CD14-positive monocyte (primary cell): ENCODE measurements around the gene HYDIN. TPM values are rescaled to one million over a fixed set of nuclear protein-coding genes. Genes with fewer than 3 reads are reported as not detected.

ENCODE experiments used
- DNase-seq, 3 donors: peaks; one replicate each; pipeline ENCODE4 v3.0.0-alpha.2; 2011 to 2022
- H2AFZ ChIP-seq: 2 replicates; pipeline ENCODE4 v1.6.0; 2012; ENCODE audit warnings: mild to moderate bottlenecking, low read depth, low read length, inconsistent platforms; ENCODE audit not compliant: insufficient read depth, poor library complexity, severe bottlenecking
- H3K27ac ChIP-seq, 2 donors: 1 replicate in 1 of 2; 2 replicates in 1 of 2; pipeline ENCODE4 v1.5.1; 2012 to 2013; ENCODE audit warnings: low read length in 2 of 2, control low read depth in 1 of 2, inconsistent platforms in 1 of 2, low read depth in 1 of 2, mild to moderate bottlenecking in 1 of 2
- H3K27me3 ChIP-seq, 2 donors: one replicate each; pipeline versions ENCODE4 v1.6.0 to v1.6.1; 2011 to 2013; ENCODE audit warnings: low read length in 2 of 2; ENCODE audit not compliant: control insufficient read depth in 2 of 2, insufficient read depth in 2 of 2
- H3K36me3 ChIP-seq, 2 donors: replicated peaks in 1 of 2; 1 replicate in 1 of 2; 2 replicates in 1 of 2; pipeline versions ENCODE4 v1.5.1 to v1.6.1; 2012 to 2013; ENCODE audit warnings: low read length in 2 of 2, control low read depth in 1 of 2, inconsistent platforms in 1 of 2, mild to moderate bottlenecking in 1 of 2; ENCODE audit not compliant: insufficient read depth in 2 of 2, control insufficient read depth in 1 of 2
- H3K4me1 ChIP-seq, 2 donors: 1 replicate in 1 of 2; 2 replicates in 1 of 2; pipeline versions ENCODE4 v1.5.1 to v1.6.1; 2012 to 2013; ENCODE audit warnings: low read length in 2 of 2, control low read depth in 1 of 2, inconsistent platforms in 1 of 2, mild to moderate bottlenecking in 1 of 2, moderate library complexity in 1 of 2; ENCODE audit not compliant: insufficient read depth in 2 of 2, control insufficient read depth in 1 of 2
- H3K4me2 ChIP-seq: replicated peaks from 2 replicates; pipeline ENCODE3; 2012; ENCODE audit warnings: low read length, moderate library complexity, mild to moderate bottlenecking; ENCODE audit not compliant: poor library complexity, severe bottlenecking; ENCODE audit errors: extremely low read depth
- H3K4me3 ChIP-seq, 3 experiments: fragments of 200-600 bp in 1 of 3; sonication (generic) in 1 of 3; replicated peaks in 1 of 3; 1 replicate in 2 of 3; 2 replicates in 1 of 3; pipeline ENCODE4 v1.5.1; 2011 to 2013; ENCODE audit warnings: low read length in 3 of 3, mild to moderate bottlenecking in 3 of 3, control low read depth in 2 of 3, low read depth in 2 of 3, inconsistent platforms in 1 of 3, moderate library complexity in 1 of 3
- H3K79me2 ChIP-seq: 2 replicates; pipeline ENCODE4 v1.6.0; 2012; ENCODE audit warnings: mild to moderate bottlenecking, control low read depth, inconsistent platforms, low read length, moderate library complexity; ENCODE audit not compliant: insufficient read depth
- H3K9ac ChIP-seq: 2 replicates; pipeline ENCODE4 v1.6.0; 2017; ENCODE audit warnings: low read length, mild to moderate bottlenecking; ENCODE audit not compliant: insufficient read depth, poor library complexity, severe bottlenecking
- H3K9me3 ChIP-seq, 2 donors: replicated peaks in 1 of 2; 1 replicate in 1 of 2; 2 replicates in 1 of 2; pipeline versions ENCODE4 v1.5.1 to v1.6.1; 2012 to 2013; ENCODE audit warnings: low read length in 2 of 2, control low read depth in 1 of 2; ENCODE audit not compliant: control insufficient read depth in 1 of 2, insufficient read depth in 1 of 2
- H4K20me1 ChIP-seq: 2 replicates; pipeline ENCODE4 v1.6.0; 2012; ENCODE audit warnings: mild to moderate bottlenecking, low read length, control low read depth, moderate library complexity; ENCODE audit not compliant: insufficient read depth
- H3K27ac Mint-ChIP-seq, 7 donors: one replicate each; pipeline ENCODE4 v1.8.0; 2020; ENCODE audit warnings: mild to moderate bottlenecking in 7 of 7, mixed read lengths in 7 of 7, moderate library complexity in 6 of 7, inconsistent platforms in 2 of 7
- H3K27me3 Mint-ChIP-seq, 3 donors: one replicate each; pipeline ENCODE4 v1.8.0; 2021 to 2022; ENCODE audit warnings: low read depth in 3 of 3, mild to moderate bottlenecking in 3 of 3, mixed read lengths in 3 of 3, moderate library complexity in 3 of 3, inconsistent platforms in 1 of 3
- H3K36me3 Mint-ChIP-seq, 2 donors: one replicate each; pipeline ENCODE4 v1.8.0; 2020; ENCODE audit warnings: mixed read lengths in 2 of 2, inconsistent platforms in 1 of 2, mild to moderate bottlenecking in 1 of 2
- H3K4me1 Mint-ChIP-seq: one replicate; pipeline ENCODE4 v1.8.0; 2020; ENCODE audit warnings: mild to moderate bottlenecking, mixed read lengths
- H3K4me3 Mint-ChIP-seq, 2 donors: one replicate each; pipeline ENCODE4 v1.8.0; 2020; ENCODE audit warnings: mild to moderate bottlenecking in 2 of 2, mixed read lengths in 2 of 2, moderate library complexity in 1 of 2
- H3K9me3 Mint-ChIP-seq, 7 donors: one replicate each; pipeline ENCODE4 v1.8.0; 2020 to 2022; ENCODE audit warnings: mixed read lengths in 7 of 7, mild to moderate bottlenecking in 6 of 7, moderate library complexity in 6 of 7, inconsistent platforms in 2 of 7
- CTCF ChIP-seq: fragments of 200-600 bp; IDR thresholded peaks from one replicate; pipeline ENCODE4 v1.8.0; 2022; ENCODE audit warnings: antibody characterized with exemption, mild to moderate bottlenecking
- WGBS: methylation state at CpG from one replicate; pipeline ENCODE4 v1.1.5; 2013; ENCODE audit warnings: missing lambda C conversion rate; ENCODE audit not compliant: insufficient coverage; 5-methylcytosine and 5-hydroxymethylcytosine counted together
- intact Hi-C, 2 donors: fragments of 100-400 bp; cut with micrococcal nuclease; formaldehyde crosslinking; loops; one replicate each; pipeline versions ENCODE4 v1.15.0 to v1.15.1; 2023
- polyA plus RNA-seq, 3 donors: library from polyadenylated mRNA; depleted of rRNA in 1 of 3; unstranded in 2 of 3; stranded (reverse) in 1 of 3; fragments of 300-500 nt in 2 of 3; fragments of >200 nt in 1 of 3; fragmentation: Illumina TruSeq in 2 of 3; gene quantifications; 1 replicate in 2 of 3; 2 replicates in 1 of 3; pipeline ENCODE4 v1.2.3, GENCODE V29; 2012 to 2021

The HYDIN gene
- polyA plus RNA-seq, 3 donors = not detected

GRCh38 chr16:71247478-71247877 is 17.0 kb upstream of the HYDIN start:
- Mint-ChIP-seq H3K4me3 (no peak overlapping the region), H3K9me3 (peaks cover 0 to 5% (median 0%) of the 10 kb centered on the region in 7 donors), H3K36me3 (no peaks in the 10 kb centered on the region), H3K4me1 (peaks cover 46% of the 10 kb centered on the region), H3K27ac (no peak overlapping the region), H3K27me3 (peaks cover 0 to 4% (median 3%) of the 10 kb centered on the region in 3 donors)
- no peak overlapping the region for H3K9ac ChIP-seq
- WGBS = 96% methylated on average over 4 of the region's 7 CpGs
- H2AFZ ChIP-seq = no peak overlapping the region
- H3K4me2 ChIP-seq = no peak overlapping the region
- H3K9me3 ChIP-seq = no peaks in the 10 kb centered on the region
- H3K4me1 ChIP-seq = peaks cover 0 to 28% of the 10 kb centered on the region in 2 donors
- no peaks in the 10 kb centered on the region for H3K79me2 ChIP-seq
- H3K27ac ChIP-seq = no peak overlapping the region
- TF ChIP-seq CTCF = no peak
- H4K20me1 ChIP-seq = no peaks in the 10 kb centered on the region
- no peaks in the 10 kb centered on the region for H3K27me3 ChIP-seq
- no peaks in the 10 kb centered on the region for H3K36me3 ChIP-seq
- no peak overlapping the region for H3K4me3 ChIP-seq
- no peak for DNase-seq
- intact Hi-C loops = no loop called here

GRCh38 chr16:71246309-71246708 is 15.8 kb upstream of the HYDIN start:
- Histone ChIP-seq H3K4me3 (no peak overlapping the region), H3K27ac (no peak overlapping the region), H2AFZ (no peak overlapping the region), H4K20me1 (no peaks in the 10 kb centered on the region), H3K4me1 (peaks cover 0 to 28% of the 10 kb centered on the region in 2 donors), H3K9me3 (no peaks in the 10 kb centered on the region), H3K27me3 (no peaks in the 10 kb centered on the region), H3K36me3 (no peaks in the 10 kb centered on the region), H3K4me2 (no peak overlapping the region), H3K79me2 (no peaks in the 10 kb centered on the region), H3K9ac (no peak overlapping the region)
- peaks cover 0 to 5% (median 0%) of the 10 kb centered on the region in 7 donors for H3K9me3 Mint-ChIP-seq
- intact Hi-C loops = no loop called here
- no peak for TF ChIP-seq CTCF
- no peaks in the 10 kb centered on the region for H3K36me3 Mint-ChIP-seq
- H3K27ac Mint-ChIP-seq = no peak overlapping the region
- no peak overlapping the region for H3K4me3 Mint-ChIP-seq
- H3K27me3 Mint-ChIP-seq = peaks cover 1 to 4% (median 2%) of the 10 kb centered on the region in 3 donors
- H3K4me1 Mint-ChIP-seq = peaks cover 50% of the 10 kb centered on the region
- no peak for DNase-seq
